ENCODE data around the gene IGFN1.

IGFN1 gene

GRCh38 chr1:201268604-201269151 is 78.1 kb downstream of the IGFN1 start:
- no peak for DNase-seq

GRCh38 chr1:201269281-201269680 is 78.7 kb downstream of the IGFN1 start:
- DNase-seq: no peak

- no peak for DNase-seq
These were observed 79.3 kb downstream of the IGFN1 start for GRCh38 chr1:201269900-201270410.

GRCh38 chr1:201270616-201271390 is 80.2 kb downstream of the IGFN1 start:
- no peak for DNase-seq

- no peak for DNase-seq
These were observed 82.2 kb downstream of the IGFN1 start for GRCh38 chr1:201272799-201273198.

- DNase-seq: no peak
These were observed 84.1 kb downstream of the IGFN1 start for GRCh38 chr1:201274616-201275252.

- no peak for DNase-seq
These were observed 84.6 kb downstream of the IGFN1 start for GRCh38 chr1:201275253-201275666.

- no peak for DNase-seq
These were observed 86.3 kb downstream of the IGFN1 start for GRCh38 chr1:201276891-201277290.

GRCh38 chr1:201277441-201277840 is 86.8 kb downstream of the IGFN1 start:
- DNase-seq: no peak

Data from stimulated activated CD4-positive, alpha-beta T cell treated with anti-CD3 and anti-CD28 coated beads, Interleukin-1b, Interleukin-23, amount 100 ng/mL, for 48 hours (primary cell).